ENCODE data around the gene PDGFC. TPM values are rescaled to one million over a fixed set of nuclear protein-coding genes. Genes with fewer than 3 reads are reported as not detected.

The PDGFC gene
- total RNA-seq, 1 donor from 2014 or later, result 0.64 TPM

- Mint-ChIP-seq H3K9me3 (ENCODE audit: unreplicated experiment) (no peaks in the 10 kb centered on the region), H3K27ac (ENCODE audit: unreplicated experiment) (no peak overlapping the region), H3K4me1 (ENCODE audit: low read depth, unreplicated experiment) (no peaks in the 10 kb centered on the region), H3K27me3 (ENCODE audit: unreplicated experiment) (no peaks in the 10 kb centered on the region), H3K4me3 (ENCODE audit: unreplicated experiment) (no peak overlapping the region), H3K36me3 (ENCODE audit: unreplicated experiment) (no peaks in the 10 kb centered on the region)
- no peak for TF ChIP-seq CTCF (IDR thresholded peaks at IDR 0.05; ENCODE audit: partially characterized antibody, unreplicated experiment)
- no peak for DNase-seq
These were observed 75.1 kb downstream of the PDGFC start for GRCh38 chr4:156896527-156896926.

GRCh38 chr4:156894234-156894633, 77.4 kb downstream of the PDGFC start:
- H3K27me3 Mint-ChIP-seq (ENCODE audit: unreplicated experiment), result no peaks in the 10 kb centered on the region
- no peaks in the 10 kb centered on the region for H3K36me3 Mint-ChIP-seq (ENCODE audit: unreplicated experiment)
- no peaks in the 10 kb centered on the region for H3K9me3 Mint-ChIP-seq (ENCODE audit: unreplicated experiment)
- no peak overlapping the region for H3K27ac Mint-ChIP-seq (ENCODE audit: unreplicated experiment)
- no peak overlapping the region for H3K4me3 Mint-ChIP-seq (ENCODE audit: unreplicated experiment)
- no peaks in the 10 kb centered on the region for H3K4me1 Mint-ChIP-seq (ENCODE audit: low read depth, unreplicated experiment)
- DNase-seq, result no peak
- TF ChIP-seq CTCF (IDR thresholded peaks at IDR 0.05; ENCODE audit: partially characterized antibody, unreplicated experiment), result no peak

- H3K4me1 Mint-ChIP-seq (ENCODE audit: low read depth, unreplicated experiment), result no peaks in the 10 kb centered on the region
- no peak for DNase-seq
These were observed 78.8 kb downstream of the PDGFC start for GRCh38 chr4:156892805-156893204.

GRCh38 chr4:156889616-156890594, 81.7 kb downstream of the PDGFC start:
- H3K27ac Mint-ChIP-seq (ENCODE audit: unreplicated experiment), result no peak overlapping the region
- no peak overlapping the region for H3K4me3 Mint-ChIP-seq (ENCODE audit: unreplicated experiment)

More at GRCh38 chr4:156892805-156893204, 78.8 kb downstream of the PDGFC start:
- H3K4me3 Mint-ChIP-seq (ENCODE audit: unreplicated experiment), result no peak overlapping the region
- no peaks in the 10 kb centered on the region for H3K9me3 Mint-ChIP-seq (ENCODE audit: unreplicated experiment)
- no peak overlapping the region for H3K27ac Mint-ChIP-seq (ENCODE audit: unreplicated experiment)
- H3K36me3 Mint-ChIP-seq (ENCODE audit: unreplicated experiment), result no peaks in the 10 kb centered on the region
- H3K27me3 Mint-ChIP-seq (ENCODE audit: unreplicated experiment), result no peaks in the 10 kb centered on the region
- TF ChIP-seq CTCF (IDR thresholded peaks at IDR 0.05; ENCODE audit: partially characterized antibody, unreplicated experiment), result no peak

More at GRCh38 chr4:156889616-156890594, 81.7 kb downstream of the PDGFC start:
- Mint-ChIP-seq H3K36me3 (ENCODE audit: unreplicated experiment) (no peaks in the 10 kb centered on the region), H3K27me3 (ENCODE audit: unreplicated experiment) (no peaks in the 10 kb centered on the region), H3K9me3 (ENCODE audit: unreplicated experiment) (no peaks in the 10 kb centered on the region), H3K4me1 (ENCODE audit: low read depth, unreplicated experiment) (no peaks in the 10 kb centered on the region)
- no peak for TF ChIP-seq CTCF (IDR thresholded peaks at IDR 0.05; ENCODE audit: partially characterized antibody, unreplicated experiment)
- no peak for DNase-seq

All from glutamatergic neuron (in vitro differentiated cells).